Ishikawa (cell line): ENCODE results near the gene OBSCN.
A peak's percentile ranks its signal among the peaks of the same experiment; 100 is the strongest.

Experiments used
- CEBPB ChIP-seq: IDR thresholded peaks from 2 replicates; pipeline ENCODE4 v1.6.1; 2012
- CREB1 ChIP-seq: IDR thresholded peaks from 2 replicates; pipeline ENCODE4 v1.6.1; 2012; ENCODE audit warnings: low read depth
- EGR1 ChIP-seq: IDR thresholded peaks from 2 replicates; pipeline ENCODE4 v1.6.1; 2012
- EP300 ChIP-seq: IDR thresholded peaks from 2 replicates; pipeline ENCODE4 v1.6.1; 2012; ENCODE audit warnings: borderline replicate concordance
- FOXM1 ChIP-seq: IDR thresholded peaks from 2 replicates; pipeline ENCODE4 v1.6.1; 2012; ENCODE audit warnings: low read depth, borderline replicate concordance
- NFIC ChIP-seq: IDR thresholded peaks from 2 replicates; pipeline ENCODE4 v1.6.1; 2012
- RAD21 ChIP-seq: IDR thresholded peaks from 2 replicates; pipeline ENCODE4 v1.6.1; 2012; ENCODE audit warnings: low read depth
- REST ChIP-seq: IDR thresholded peaks from 2 replicates; pipeline ENCODE4 v1.6.1; 2012; ENCODE audit warnings: low read depth, mild to moderate bottlenecking
- TAF1 ChIP-seq: IDR thresholded peaks from 2 replicates; pipeline ENCODE4 v1.6.1; 2012; ENCODE audit warnings: low read depth, mild to moderate bottlenecking
- TCF12 ChIP-seq: IDR thresholded peaks from 2 replicates; pipeline ENCODE4 v1.6.1; 2012; ENCODE audit warnings: low read depth
- TEAD4 ChIP-seq: IDR thresholded peaks from 2 replicates; pipeline ENCODE4 v1.6.1; 2012
- USF1 ChIP-seq: IDR thresholded peaks from 2 replicates; pipeline ENCODE4 v1.6.1; 2012
- YY1 ChIP-seq: IDR thresholded peaks from 2 replicates; pipeline ENCODE4 v1.6.1; 2012; ENCODE audit warnings: low read depth
- ZBTB7A ChIP-seq: IDR thresholded peaks from 2 replicates; pipeline ENCODE4 v1.6.1; 2012; ENCODE audit warnings: low read depth
- TF ChIP-seq, protein P1 (sequence below): IDR thresholded peaks from 2 replicates; pipeline ENCODE4 v1.6.1; 2012

OBSCN gene

DNA sequence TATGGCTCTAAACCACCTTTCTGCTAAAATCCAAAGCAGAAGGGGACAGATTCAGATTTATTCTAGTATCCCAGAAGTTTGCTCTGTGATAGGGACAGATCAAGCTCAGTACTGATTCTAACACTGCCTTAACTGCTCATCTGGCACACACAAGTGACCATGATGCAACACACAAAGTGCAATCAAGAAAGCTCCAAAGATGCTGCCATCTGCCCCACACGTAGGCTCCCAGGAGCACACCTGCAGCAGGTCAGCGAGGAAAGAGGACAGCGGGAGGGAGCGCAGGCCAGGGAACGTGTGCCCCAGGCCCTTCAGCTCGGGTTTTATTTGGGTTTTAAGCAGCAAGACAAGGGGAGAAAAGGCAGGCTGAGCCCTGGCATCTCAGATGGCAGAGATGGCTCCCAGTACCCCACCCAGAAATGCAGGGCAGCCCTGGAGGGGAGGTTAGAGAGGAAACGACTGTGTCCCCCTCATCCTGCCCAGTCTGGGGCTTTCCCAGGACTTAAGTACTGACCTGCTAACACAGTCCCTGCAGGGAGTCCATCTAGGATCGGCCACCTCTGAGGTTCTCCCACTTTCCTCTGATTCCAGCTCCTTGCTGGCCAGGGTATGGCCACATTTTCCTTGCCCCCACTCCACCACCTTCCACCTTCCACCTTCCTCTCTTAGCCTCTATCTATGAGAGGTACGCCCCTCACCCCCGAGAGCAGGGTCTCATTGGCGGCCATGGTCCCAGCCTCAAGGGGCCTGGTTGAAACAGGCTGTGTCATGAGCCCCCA lies 197.5 kb downstream of the OBSCN start:
- no peak for TF ChIP-seq ZBTB7A
- no peak for TF ChIP-seq CREB1
- TF ChIP-seq TAF1, result no peak
- no peak for TF ChIP-seq REST
- no peak for TF ChIP-seq TEAD4
- TF ChIP-seq EGR1, result no peak
- TF ChIP-seq CEBPB, result no peak
- no peak for TF ChIP-seq FOXM1
- TF ChIP-seq TCF12, result no peak
- no peak for TF ChIP-seq YY1
- no peak for TF ChIP-seq EP300
- TF ChIP-seq, protein P1, sequence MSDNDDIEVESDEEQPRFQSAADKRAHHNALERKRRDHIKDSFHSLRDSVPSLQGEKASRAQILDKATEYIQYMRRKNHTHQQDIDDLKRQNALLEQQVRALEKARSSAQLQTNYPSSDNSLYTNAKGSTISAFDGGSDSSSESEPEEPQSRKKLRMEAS, result no peak; the same call in 1 of the 2 replicates
- TF ChIP-seq RAD21, result no peak
- TF ChIP-seq NFIC, result no peak
- TF ChIP-seq USF1, result no peak

DNA sequence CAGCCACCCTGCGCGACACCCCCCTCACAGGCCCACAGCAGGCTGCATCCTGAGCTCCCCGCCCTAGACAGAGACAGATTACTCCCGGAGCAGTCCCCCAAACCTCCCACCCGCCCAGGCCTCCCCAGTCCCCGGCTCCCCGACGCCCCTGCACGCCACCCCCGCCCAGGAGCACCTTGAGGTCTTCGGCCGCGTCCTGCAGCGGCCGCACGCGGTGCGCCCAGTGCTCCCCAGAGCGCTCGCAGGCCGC lies 198.1 kb downstream of the OBSCN start:
- TF ChIP-seq TCF12 (no peak), ZBTB7A (no peak), USF1 (no peak)
- TF ChIP-seq, protein P1, result peak; percentile 66; the same call in 1 of the 2 replicates

- TF ChIP-seq TEAD4, result peak; percentile 59
- TF ChIP-seq TCF12, result no peak
- TF ChIP-seq CEBPB, result no peak
- no peak for TF ChIP-seq REST
- no peak for TF ChIP-seq NFIC
- TF ChIP-seq EGR1, result no peak
- TF ChIP-seq ZBTB7A, result peak; percentile 39
- no peak for TF ChIP-seq YY1
These were observed 199.5 kb downstream of the OBSCN start for GRCh38 chr1:228407106-228408040.

- TF ChIP-seq YY1, result no peak
These were observed 200.4 kb downstream of the OBSCN start for GRCh38 chr1:228408041-228408868.

- TF ChIP-seq RAD21 (no peak), TCF12 (no peak), REST (no peak), ZBTB7A (no peak), EP300 (no peak), TEAD4 (no peak), EGR1 (no peak)
- TF ChIP-seq, protein P1, result no peak
These were observed 201.3 kb downstream of the OBSCN start for GRCh38 chr1:228408869-228409805.
